Endothelial cell of umbilical vein (primary cell): Measurements from ENCODE around the gene USP48. TPM values are rescaled to one million over a fixed set of nuclear protein-coding genes. Genes with fewer than 3 reads are reported as not detected.

Experiments
- BruUV-seq: library from RNA; stranded (reverse); fragments of 400-500 nt; replicated peaks from 2 replicates; lab custom pipeline; 2021; lab: Mats Ljungman, UMichigan
- CTCF ChIA-PET: fragments of 300-600, 350-600 bp; sonication (Branson Sonifier 250); formaldehyde crosslinking; loops from one replicate; lab custom pipeline; 2021; ENCODE audit warnings: antibody characterized with exemption, inconsistent platforms; lab: Charles Lee
- POLR2A ChIA-PET: fragments of 300-600, 350-600 bp; sonication (Branson Sonifier 250); formaldehyde crosslinking; loops from one replicate; lab custom pipeline; 2021; ENCODE audit warnings: antibody characterized with exemption, inconsistent platforms; lab: Charles Lee
- DNase-seq: peaks from one replicate; pipeline ENCODE4 v3.0.0-alpha.2; 2011; ENCODE audit warnings: low read depth, low spot score
- FAIRE-seq: peaks from 2 replicates; lab custom pipeline; 2011; peaks lifted over from hg19 to GRCh38; lab: Jason Lieb, UNC
- H2AFZ ChIP-seq: 2 replicates; pipeline ENCODE4 v1.6.0; 2012; ENCODE audit warnings: low read depth, low read length, control low read depth, inconsistent platforms
- H3K27ac ChIP-seq: 2 replicates; pipeline ENCODE4 v1.5.1; 2011; ENCODE audit warnings: low read depth, mild to moderate bottlenecking, control low read depth, low read length, moderate library complexity; ENCODE audit not compliant: insufficient read depth
- H3K27me3 ChIP-seq, 2 experiments: 2 replicates each; pipeline versions ENCODE4 v1.6.0 to v1.6.1; 2011; ENCODE audit warnings: low read length in 2 of 2, mixed read lengths in 1 of 2; ENCODE audit not compliant: control insufficient read depth in 2 of 2, insufficient read depth in 2 of 2
- H3K36me3 ChIP-seq, 2 experiments: 2 replicates in 1 of 2; 3 replicates in 1 of 2; pipeline ENCODE4 v1.5.1; 2011; ENCODE audit warnings: low read length in 2 of 2, mild to moderate bottlenecking in 1 of 2, moderate library complexity in 1 of 2; ENCODE audit not compliant: control insufficient read depth in 2 of 2, insufficient read depth in 2 of 2; ENCODE audit errors: extremely low read depth in 1 of 2
- H3K4me1 ChIP-seq: 3 replicates; pipeline ENCODE4 v1.5.1; 2011; ENCODE audit warnings: mild to moderate bottlenecking, low read length; ENCODE audit not compliant: control insufficient read depth, insufficient read depth; ENCODE audit errors: extremely low read depth
- H3K4me2 ChIP-seq: 2 replicates; pipeline ENCODE4 v1.6.1; 2011; ENCODE audit warnings: low read length, control low read depth, mixed read lengths; ENCODE audit not compliant: insufficient read depth
- H3K4me3 ChIP-seq, 3 experiments: fragments of 200-600 bp in 1 of 3; sonication (generic), shearing (Covaris generic) in 1 of 3; replicated peaks in 1 of 3; 2 replicates each; pipeline ENCODE4 v1.5.1; 2011 to 2016; ENCODE audit warnings: control low read depth in 3 of 3, low read length in 3 of 3, mild to moderate bottlenecking in 2 of 3, inconsistent platforms in 1 of 3, low read depth in 1 of 3, moderate library complexity in 1 of 3; ENCODE audit not compliant: insufficient read depth in 1 of 3
- H3K79me2 ChIP-seq: 2 replicates; pipeline ENCODE4 v1.6.0; 2012; ENCODE audit warnings: low read length, inconsistent platforms; ENCODE audit not compliant: control insufficient read depth, insufficient read depth
- H3K9ac ChIP-seq: replicated peaks from 2 replicates; pipeline ENCODE3; 2011; ENCODE audit warnings: low read length, control low read depth; ENCODE audit not compliant: insufficient read depth; ENCODE audit errors: extremely low read depth
- H3K9me1 ChIP-seq: replicated peaks from 3 replicates; pipeline ENCODE4 v1.6.0; 2011; ENCODE audit warnings: mild to moderate bottlenecking, low read length; ENCODE audit not compliant: control insufficient read depth, insufficient read depth; ENCODE audit errors: extremely low read depth
- H3K9me3 ChIP-seq: replicated peaks from 2 replicates; pipeline ENCODE4 v1.5.1; 2012; ENCODE audit warnings: low read length, inconsistent platforms; ENCODE audit not compliant: control insufficient read depth, insufficient read depth
- H4K20me1 ChIP-seq: replicated peaks from 2 replicates; pipeline ENCODE3; 2011; ENCODE audit warnings: mild to moderate bottlenecking, low read length; ENCODE audit not compliant: control insufficient read depth, insufficient read depth; ENCODE audit errors: extremely low read depth
- EZH2 ChIP-seq: IDR thresholded peaks from 2 replicates; pipeline ENCODE4 v1.6.1; 2012; ENCODE audit warnings: borderline replicate concordance, low read depth, mild to moderate bottlenecking, moderate library complexity, low read length, inconsistent platforms; ENCODE audit not compliant: severe bottlenecking
- FOS ChIP-seq: IDR thresholded peaks from 2 replicates; pipeline ENCODE4 v1.6.1; 2011; ENCODE audit warnings: mild to moderate bottlenecking, low read length, moderate library complexity, borderline replicate concordance; ENCODE audit not compliant: insufficient read depth
- GATA2 ChIP-seq: IDR thresholded peaks from 2 replicates; pipeline ENCODE4 v1.7.0; 2011; ENCODE audit warnings: low read depth, mild to moderate bottlenecking, moderate library complexity, mixed read lengths, low read length; ENCODE audit not compliant: insufficient read length, insufficient read depth
- JUN ChIP-seq: IDR thresholded peaks from 2 replicates; pipeline ENCODE4 v1.6.1; 2011; ENCODE audit warnings: borderline replicate concordance, low read depth; ENCODE audit not compliant: insufficient read length, insufficient read depth
- MYC ChIP-seq: IDR thresholded peaks from one replicate; pipeline ENCODE4 v1.6.1; 2011; ENCODE audit warnings: mild to moderate bottlenecking, low read depth, low read length
- POLR2A ChIP-seq: IDR thresholded peaks from 2 replicates; pipeline ENCODE4 v1.6.1; 2012; ENCODE audit warnings: low read depth, mild to moderate bottlenecking, control low read depth, low read length
- POLR2AphosphoS5 ChIP-seq: IDR thresholded peaks from 2 replicates; pipeline ENCODE4 v1.6.1; 2012; ENCODE audit warnings: low read depth, mild to moderate bottlenecking, control low read depth, low read length, moderate library complexity; ENCODE audit not compliant: insufficient read depth
- dilution Hi-C: fragments of 300-500 bp; cut with MboI; formaldehyde crosslinking; loops from one replicate; pipeline ENCODE4 v1.15.0; 2019; ENCODE audit warnings: low sequenced_read_pairs; ENCODE audit not compliant: extremely low pct_ligation_motif_present
- intact Hi-C: fragments of 100-400 bp; cut with micrococcal nuclease; formaldehyde crosslinking; loops from one replicate; pipeline ENCODE4 v1.10.0; 2022
- polyA plus RNA-seq, 4 experiments: library from polyadenylated mRNA; depleted of rRNA in 3 of 4; stranded (reverse) in 3 of 4; unstranded in 1 of 4; fragments of >200 nt; gene quantifications; 2 replicates each; pipeline versions ENCODE4 v1.2.1 to v1.2.3, GENCODE V29; 2011 to 2012; ENCODE audit warnings: missing spikeins in 1 of 4
- total RNA-seq: library from RNA; stranded (reverse); gene quantifications from 2 replicates; pipeline ENCODE4 v1.2.3, GENCODE V29; 2021
- TF ChIP-seq, protein P1 (sequence below): IDR thresholded peaks from 2 replicates; pipeline ENCODE4 v1.6.1; 2011; ENCODE audit not compliant: insufficient read depth, insufficient read length
- TF ChIP-seq, protein P2 (sequence below), 2 donors: IDR thresholded peaks; 1 replicate in 1 of 2; 2 replicates in 1 of 2; pipeline ENCODE4 v1.5.1; 2011; ENCODE audit warnings: low read length in 2 of 2, mild to moderate bottlenecking in 2 of 2, moderate library complexity in 2 of 2, control low read depth in 1 of 2, inconsistent platforms in 1 of 2, low read depth in 1 of 2; ENCODE audit not compliant: insufficient read depth in 1 of 2; ENCODE audit errors: extremely low read depth in 1 of 2

The USP48 gene
- total and polyA plus RNA-seq, 2 donors (not counting 3 experiments of a cell fraction or from before 2014, with no cell fraction given): 27.2 to 149 TPM

DNA sequence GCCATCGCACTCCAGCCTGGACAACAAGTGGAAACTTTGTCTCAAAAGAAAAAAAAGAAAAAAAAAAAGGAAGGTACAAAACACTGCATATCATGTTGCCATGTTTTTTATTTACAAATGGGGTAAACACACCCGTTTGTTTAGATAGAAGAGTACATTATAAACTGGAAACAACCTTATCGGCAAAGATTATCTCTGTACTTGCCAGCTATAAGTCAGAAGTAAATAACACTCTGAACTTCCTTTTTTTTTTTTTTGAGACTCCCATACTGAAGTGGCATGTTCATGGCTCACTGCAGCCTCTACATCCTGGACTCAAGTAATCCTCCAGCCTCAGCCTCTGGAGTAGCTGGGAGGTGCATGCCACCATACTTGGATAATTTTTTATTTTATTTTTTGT is 21.9 kb downstream of the USP48 start:
- H3K9me3 ChIP-seq: no peaks in the 10 kb centered on the region
- dilution Hi-C loops: no loop called here
- DNase-seq (no peak), FAIRE-seq (no peak)
- no peaks in the 10 kb centered on the region for H3K9me1 ChIP-seq
- H3K79me2 ChIP-seq: peaks cover 82% of the 10 kb centered on the region
- H3K27me3 ChIP-seq: no peaks in the 10 kb centered on the region
- no peak overlapping the region for H3K9ac ChIP-seq
- intact Hi-C loops: no loop called here
- no peak overlapping the region for H3K4me3 ChIP-seq
- TF ChIP-seq, protein P1, sequence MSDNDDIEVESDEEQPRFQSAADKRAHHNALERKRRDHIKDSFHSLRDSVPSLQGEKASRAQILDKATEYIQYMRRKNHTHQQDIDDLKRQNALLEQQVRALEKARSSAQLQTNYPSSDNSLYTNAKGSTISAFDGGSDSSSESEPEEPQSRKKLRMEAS: no peak
- TF ChIP-seq POLR2A: no peak
- TF ChIP-seq EZH2: no peak
- no peak for TF ChIP-seq FOS
- TF ChIP-seq POLR2AphosphoS5: no peak
- TF ChIP-seq GATA2: no peak
- H3K4me2 ChIP-seq: no peak overlapping the region
- H3K27ac ChIP-seq: no peak overlapping the region
- no peaks in the 10 kb centered on the region for H3K36me3 ChIP-seq
- peaks cover 26% of the 10 kb centered on the region for H3K4me1 ChIP-seq
- POLR2A ChIA-PET: interaction anchor here (1.4 kb wide), 1 partner anchor 20 kb away, joined by 5 read pairs; no protein-coding TSS in a partner anchor
- no peaks in the 10 kb centered on the region for H4K20me1 ChIP-seq
- no peak overlapping the region for H2AFZ ChIP-seq
- BruUV-seq: no TSS peak
- CTCF ChIA-PET: interaction anchor here (1.0 to 2.5 kb wide), 5 partner anchors 12 to 39 kb away, joined by 3 to 13 read pairs (median 3); no protein-coding TSS in a partner anchor

DNA sequence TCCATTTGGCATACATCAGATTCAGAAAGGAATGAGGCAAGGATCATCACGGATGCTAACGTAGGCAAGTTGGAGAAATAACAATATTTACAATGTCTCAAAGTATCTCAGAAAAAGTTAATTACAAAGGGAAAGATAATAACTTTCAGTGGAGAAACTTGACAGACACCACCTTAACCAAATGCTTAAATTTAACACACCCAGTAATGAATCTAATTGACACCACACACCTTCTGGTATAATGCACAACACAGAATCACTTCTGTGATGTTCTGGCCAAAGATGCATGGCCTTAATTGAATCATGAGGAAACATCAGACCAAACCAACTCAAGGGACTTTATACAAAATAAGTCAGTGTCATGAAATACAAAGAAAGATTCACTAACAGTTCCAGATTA is 23.1 kb downstream of the USP48 start:
- CTCF ChIA-PET: no interaction called here
- H3K9ac ChIP-seq: no peak overlapping the region

More for the DNA sequence above, 23.1 kb downstream of the USP48 start:
- Histone ChIP-seq H3K27me3 (no peaks in the 10 kb centered on the region), H3K79me2 (peaks cover 79% of the 10 kb centered on the region), H3K4me3 (no peak overlapping the region), H2AFZ (no peak overlapping the region), H3K9me1 (no peaks in the 10 kb centered on the region), H4K20me1 (no peaks in the 10 kb centered on the region), H3K9me3 (no peaks in the 10 kb centered on the region), H3K4me2 (no peak overlapping the region), H3K27ac (no peak overlapping the region), H3K36me3 (peaks cover 6 to 8% of the 10 kb centered on the region in 2 experiments), H3K4me1 (peaks cover 16% of the 10 kb centered on the region)
- POLR2A ChIA-PET: no interaction called here
- DNase-seq: no peak
- TF ChIP-seq, protein P1: no peak
- TF ChIP-seq, protein P2, sequence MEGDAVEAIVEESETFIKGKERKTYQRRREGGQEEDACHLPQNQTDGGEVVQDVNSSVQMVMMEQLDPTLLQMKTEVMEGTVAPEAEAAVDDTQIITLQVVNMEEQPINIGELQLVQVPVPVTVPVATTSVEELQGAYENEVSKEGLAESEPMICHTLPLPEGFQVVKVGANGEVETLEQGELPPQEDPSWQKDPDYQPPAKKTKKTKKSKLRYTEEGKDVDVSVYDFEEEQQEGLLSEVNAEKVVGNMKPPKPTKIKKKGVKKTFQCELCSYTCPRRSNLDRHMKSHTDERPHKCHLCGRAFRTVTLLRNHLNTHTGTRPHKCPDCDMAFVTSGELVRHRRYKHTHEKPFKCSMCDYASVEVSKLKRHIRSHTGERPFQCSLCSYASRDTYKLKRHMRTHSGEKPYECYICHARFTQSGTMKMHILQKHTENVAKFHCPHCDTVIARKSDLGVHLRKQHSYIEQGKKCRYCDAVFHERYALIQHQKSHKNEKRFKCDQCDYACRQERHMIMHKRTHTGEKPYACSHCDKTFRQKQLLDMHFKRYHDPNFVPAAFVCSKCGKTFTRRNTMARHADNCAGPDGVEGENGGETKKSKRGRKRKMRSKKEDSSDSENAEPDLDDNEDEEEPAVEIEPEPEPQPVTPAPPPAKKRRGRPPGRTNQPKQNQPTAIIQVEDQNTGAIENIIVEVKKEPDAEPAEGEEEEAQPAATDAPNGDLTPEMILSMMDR (IDR thresholded peaks at IDR 0.05; ENCODE audit: extremely low read depth in 1 of 2, insufficient read depth in 1 of 2, low read depth in 1 of 2, low read length in 2 of 2): no peak
- TF ChIP-seq GATA2 (no peak), MYC (no peak), FOS (no peak), POLR2AphosphoS5 (no peak), EZH2 (no peak), JUN (no peak), POLR2A (no peak)
- intact Hi-C loops (no loop called here), dilution Hi-C loops (no loop called here)
- BruUV-seq: no TSS peak
- FAIRE-seq: peak; percentile 18
